Measurements from ENCODE around the gene HMCN1.

Gene HMCN1

GRCh38 chr1:185912504-185912903, 178.3 kb downstream of the HMCN1 start:
- DNase-seq (ENCODE audit: low read depth), result no peak

- no peak for DNase-seq (ENCODE audit: low read depth)
Measured at GRCh38 chr1:185914089-185914488, 179.9 kb downstream of the HMCN1 start.

GRCh38 chr1:185916861-185917260, 182.7 kb downstream of the HMCN1 start:
- DNase-seq (ENCODE audit: low read depth), result no peak

GRCh38 chr1:185917646-185918045, 183.5 kb downstream of the HMCN1 start:
- no peak for DNase-seq (ENCODE audit: low read depth)

- DNase-seq (ENCODE audit: low read depth), result no peak
Measured at GRCh38 chr1:185920602-185921001, 186.4 kb downstream of the HMCN1 start.

- DNase-seq (ENCODE audit: low read depth), result no peak
Measured at GRCh38 chr1:185921636-185922035, 187.4 kb downstream of the HMCN1 start.

GRCh38 chr1:185926588-185926987, 192.4 kb downstream of the HMCN1 start:
- no peak for DNase-seq (ENCODE audit: low read depth)

GRCh38 chr1:185929776-185930175, 195.6 kb downstream of the HMCN1 start:
- no peak for DNase-seq (ENCODE audit: low read depth)

GRCh38 chr1:185931438-185931837, 197.2 kb downstream of the HMCN1 start:
- DNase-seq (ENCODE audit: low read depth), result no peak

GRCh38 chr1:185933580-185933979, 199.4 kb downstream of the HMCN1 start:
- DNase-seq (ENCODE audit: low read depth), result no peak

GRCh38 chr1:185934476-185935189, 200.4 kb downstream of the HMCN1 start:
- no peak for DNase-seq (ENCODE audit: low read depth)

GRCh38 chr1:185935360-185935759, 201.2 kb downstream of the HMCN1 start:
- DNase-seq (ENCODE audit: low read depth), result no peak

GRCh38 chr1:185936641-185937040, 202.4 kb downstream of the HMCN1 start:
- no peak for DNase-seq (ENCODE audit: low read depth)

GRCh38 chr1:185938396-185938795, 204.2 kb downstream of the HMCN1 start:
- no peak for DNase-seq (ENCODE audit: low read depth)

- no peak for DNase-seq (ENCODE audit: low read depth)
Measured at GRCh38 chr1:185939142-185939541, 205.0 kb downstream of the HMCN1 start.

GRCh38 chr1:185942961-185943360, 208.8 kb downstream of the HMCN1 start:
- no peak for DNase-seq (ENCODE audit: low read depth)

GRCh38 chr1:185956881-185957280, 222.7 kb downstream of the HMCN1 start:
- no peak for DNase-seq (ENCODE audit: low read depth)

- no peak for DNase-seq (ENCODE audit: low read depth)
Measured at GRCh38 chr1:185957441-185958363, 223.5 kb downstream of the HMCN1 start.

GRCh38 chr1:185960422-185961321, 226.5 kb downstream of the HMCN1 start:
- DNase-seq (ENCODE audit: low read depth), result no peak

GRCh38 chr1:185961664-185962063, 227.5 kb downstream of the HMCN1 start:
- no peak for DNase-seq (ENCODE audit: low read depth)

- DNase-seq (ENCODE audit: low read depth), result no peak
Measured at GRCh38 chr1:185964946-185965345, 230.8 kb downstream of the HMCN1 start.

GRCh38 chr1:185965870-185966269, 231.7 kb downstream of the HMCN1 start:
- no peak for DNase-seq (ENCODE audit: low read depth)

Measured in activated gamma-delta T cell treated with anti-CD3 and anti-CD28 coated beads, Interleukin-2, amount 50 U/mL, for 16 hours (primary cell).